ENCODE data around the gene ATP8A2. TPM values are rescaled to one million over a fixed set of nuclear protein-coding genes. Genes with fewer than 3 reads are reported as not detected.
A peak's percentile ranks its signal among the peaks of the same experiment; 100 is the strongest.

ATP8A2 gene
- total RNA-seq, 4 donors from 2014 or later, result 0.16 to 0.54 (median 0.26) TPM

GRCh38 chr13:25466880-25467279 is 95.1 kb downstream of the ATP8A2 start:
- no peak overlapping the region for H3K27ac ChIP-seq
- H3K27me3 ChIP-seq, result peaks cover 46% of the 10 kb centered on the region
- TF ChIP-seq EP300 (IDR thresholded peaks at IDR 0.05) (no peak), POLR2AphosphoS5 (IDR thresholded peaks at IDR 0.05) (no peak), CTCF (IDR thresholded peaks at IDR 0.05) (no peak), POLR2A (IDR thresholded peaks at IDR 0.05) (no peak)
- no peak for ATAC-seq
- H3K9me3 ChIP-seq, result no peaks in the 10 kb centered on the region
- WGBS, 2 donors (ENCODE audit: low coverage in 1 of 2), result 71 to 100% methylated on average over 1 of the region's 4 CpGs
- H3K4me3 ChIP-seq, result no peak overlapping the region
- H3K4me1 ChIP-seq, result peaks cover 0 to 11% (median 0%) of the 10 kb centered on the region in 3 donors
- no peaks in the 10 kb centered on the region for H3K36me3 ChIP-seq

- Histone ChIP-seq H3K27ac (no peak overlapping the region), H3K36me3 (no peaks in the 10 kb centered on the region), H3K4me3 (peak overlapping the region in 1 of 2 donors; percentile 12), H3K27me3 (peaks cover 56% of the 10 kb centered on the region), H3K9me3 (no peaks in the 10 kb centered on the region), H3K4me1 (peaks cover 0 to 11% (median 0%) of the 10 kb centered on the region in 3 donors)
- TF ChIP-seq POLR2AphosphoS5 (IDR thresholded peaks at IDR 0.05) (no peak), CTCF (IDR thresholded peaks at IDR 0.05) (no peak), POLR2A (IDR thresholded peaks at IDR 0.05) (no peak), EP300 (IDR thresholded peaks at IDR 0.05) (no peak)
- ATAC-seq, result no peak
- WGBS, 2 donors (ENCODE audit: low coverage in 1 of 2), result 20 to 40% methylated on average over 1 to 2 of the region's 75 CpGs
Observed at GRCh38 chr13:25468325-25469168, 96.8 kb downstream of the ATP8A2 start.

GRCh38 chr13:25469169-25469525 is 97.4 kb downstream of the ATP8A2 start:
- Histone ChIP-seq H3K4me3 (no peak overlapping the region), H3K36me3 (no peaks in the 10 kb centered on the region), H3K4me1 (peaks cover 0 to 11% (median 0%) of the 10 kb centered on the region in 3 donors), H3K9me3 (no peaks in the 10 kb centered on the region), H3K27ac (no peak overlapping the region), H3K27me3 (peaks cover 56% of the 10 kb centered on the region)
- WGBS, 2 donors (ENCODE audit: low coverage in 1 of 2), result 4 to 40% methylated on average over 1 to 4 of the region's 20 CpGs
- TF ChIP-seq POLR2AphosphoS5 (IDR thresholded peaks at IDR 0.05) (no peak), EP300 (IDR thresholded peaks at IDR 0.05) (no peak), CTCF (IDR thresholded peaks at IDR 0.05) (no peak), POLR2A (IDR thresholded peaks at IDR 0.05) (no peak)
- no peak for ATAC-seq

GRCh38 chr13:25473864-25474263 is 102.1 kb downstream of the ATP8A2 start:
- 36 to 42% methylated on average over 2 of the region's 2 CpGs for WGBS, 2 donors (ENCODE audit: low coverage in 1 of 2)

GRCh38 chr13:25478186-25478585 is 106.4 kb downstream of the ATP8A2 start:
- TF ChIP-seq POLR2AphosphoS5 (IDR thresholded peaks at IDR 0.05) (no peak), CTCF (IDR thresholded peaks at IDR 0.05) (no peak), POLR2A (IDR thresholded peaks at IDR 0.05) (no peak), EP300 (IDR thresholded peaks at IDR 0.05) (no peak)
- Histone ChIP-seq H3K4me1 (no peaks in the 10 kb centered on the region), H3K4me3 (no peak overlapping the region), H3K27me3 (peaks cover 5% of the 10 kb centered on the region), H3K36me3 (no peaks in the 10 kb centered on the region), H3K27ac (no peak overlapping the region), H3K9me3 (no peaks in the 10 kb centered on the region)
- no peak for ATAC-seq
- 44 to 64% methylated on average over 1 of the region's 1 CpG for WGBS, 2 donors (ENCODE audit: low coverage in 1 of 2)

More at GRCh38 chr13:25473864-25474263, 102.1 kb downstream of the ATP8A2 start:
- H3K27me3 ChIP-seq, result peaks cover 41% of the 10 kb centered on the region
- TF ChIP-seq POLR2AphosphoS5 (IDR thresholded peaks at IDR 0.05), result no peak
- no peak for TF ChIP-seq EP300 (IDR thresholded peaks at IDR 0.05)
- no peak for TF ChIP-seq POLR2A (IDR thresholded peaks at IDR 0.05)
- no peak for ATAC-seq
- H3K4me1 ChIP-seq, result peaks cover 0 to 5% (median 0%) of the 10 kb centered on the region in 3 donors
- H3K4me3 ChIP-seq, result no peak overlapping the region
- no peak overlapping the region for H3K27ac ChIP-seq
- no peaks in the 10 kb centered on the region for H3K36me3 ChIP-seq
- no peaks in the 10 kb centered on the region for H3K9me3 ChIP-seq
